Measurements from ENCODE around the gene CTTN.

Gene CTTN

GRCh38 chr11:70397983-70398833 is at the start of gene CTTN:
Gene CTTN (plus strand): TSS chr11:70398529. CDS start chr11:70407298, 8,769 bp downstream.
- DNase-seq (ENCODE audit: low read depth): peak; percentile 64

GRCh38 chr11:70348608-70349007 is 49.7 kb upstream of the CTTN start:
- no peak for DNase-seq (ENCODE audit: low read depth)

GRCh38 chr11:70351646-70352045 is 46.7 kb upstream of the CTTN start:
- no peak for DNase-seq (ENCODE audit: low read depth)

- no peak for DNase-seq (ENCODE audit: low read depth)
These were observed 46.2 kb upstream of the CTTN start for GRCh38 chr11:70352100-70352499.

GRCh38 chr11:70352601-70353000 is 45.7 kb upstream of the CTTN start:
- no peak for DNase-seq (ENCODE audit: low read depth)

GRCh38 chr11:70353329-70353728 is 45.0 kb upstream of the CTTN start:
- no peak for DNase-seq (ENCODE audit: low read depth)

GRCh38 chr11:70353900-70354568 is 44.3 kb upstream of the CTTN start:
- DNase-seq (ENCODE audit: low read depth): no peak

- DNase-seq (ENCODE audit: low read depth): no peak
These were observed 43.7 kb upstream of the CTTN start for GRCh38 chr11:70354629-70355028.

- no peak for DNase-seq (ENCODE audit: low read depth)
These were observed 39.6 kb upstream of the CTTN start for GRCh38 chr11:70358753-70359152.

GRCh38 chr11:70359451-70360205 is 38.7 kb upstream of the CTTN start:
- DNase-seq (ENCODE audit: low read depth): no peak

GRCh38 chr11:70360211-70360610 is 38.1 kb upstream of the CTTN start:
- no peak for DNase-seq (ENCODE audit: low read depth)

GRCh38 chr11:70364178-70364577 is 34.2 kb upstream of the CTTN start:
- no peak for DNase-seq (ENCODE audit: low read depth)

- DNase-seq (ENCODE audit: low read depth): peak; percentile 69
These were observed 33.4 kb upstream of the CTTN start for GRCh38 chr11:70364745-70365543.

GRCh38 chr11:70365544-70365927 is 32.8 kb upstream of the CTTN start:
- DNase-seq (ENCODE audit: low read depth): no peak

- DNase-seq (ENCODE audit: low read depth): no peak
These were observed 31.3 kb upstream of the CTTN start for GRCh38 chr11:70367071-70367470.

- DNase-seq (ENCODE audit: low read depth): no peak
These were observed 29.4 kb upstream of the CTTN start for GRCh38 chr11:70368961-70369360.

- DNase-seq (ENCODE audit: low read depth): no peak
These were observed 27.1 kb upstream of the CTTN start for GRCh38 chr11:70371241-70371640.

- no peak for DNase-seq (ENCODE audit: low read depth)
These were observed 26.3 kb upstream of the CTTN start for GRCh38 chr11:70372076-70372475.

GRCh38 chr11:70376621-70377020 is 21.7 kb upstream of the CTTN start:
- no peak for DNase-seq (ENCODE audit: low read depth)

- no peak for DNase-seq (ENCODE audit: low read depth)
These were observed 20.7 kb upstream of the CTTN start for GRCh38 chr11:70377645-70378044.

- no peak for DNase-seq (ENCODE audit: low read depth)
These were observed 19.7 kb upstream of the CTTN start for GRCh38 chr11:70378506-70379134.

Measured in activated T-cell treated with anti-CD3 and anti-CD28 coated beads for 24 hours (primary cell).